ENCODE measurements around the gene NCBP1. TPM values are rescaled to one million over a fixed set of nuclear protein-coding genes. Genes with fewer than 3 reads are reported as not detected.
"Not testable (repeated sequence)": the region's sequence is repeated elsewhere in the genome, so short reads cannot be mapped to it uniquely, and the experiment has no call there.

Gene NCBP1
- total and polyA plus RNA-seq, 5 donors from 2014 or later, result 18.0 to 47.4 (median 23.9) TPM

DNA sequence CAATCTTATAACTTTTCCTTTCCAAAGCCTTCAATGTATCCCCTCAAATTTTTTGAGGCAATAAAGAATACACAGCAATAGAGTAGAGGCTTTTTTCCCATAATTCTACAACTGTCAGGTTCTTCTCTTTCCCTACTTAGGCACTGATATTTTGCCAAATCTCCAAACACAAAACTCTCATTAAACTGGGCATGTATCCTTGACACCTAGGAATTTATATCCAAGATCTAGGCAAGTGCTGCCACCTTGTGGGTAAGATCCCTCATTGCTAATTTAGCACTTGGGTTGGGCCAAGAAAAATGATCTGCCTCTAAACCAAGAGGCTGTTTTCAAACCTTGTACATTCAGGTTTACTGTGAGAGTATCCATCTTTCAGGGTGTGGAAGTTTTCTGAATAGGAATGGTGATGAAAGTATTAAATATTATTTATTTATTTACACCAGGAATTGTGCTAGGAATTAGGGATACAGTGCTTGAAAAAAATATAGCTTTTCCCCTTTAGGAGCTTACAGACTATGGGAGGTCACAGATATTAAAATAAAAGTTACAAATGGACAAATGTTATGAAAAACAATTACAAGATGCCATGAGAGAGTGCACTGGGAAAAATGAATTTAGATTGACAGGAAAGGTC lies 18.1 kb upstream of the NCBP1 start:
- peaks cover 8% of the 10 kb centered on the region for H3K36me3 ChIP-seq (ENCODE audit: control insufficient read depth, insufficient read depth, low read length)
- Mint-ChIP-seq H3K36me3 (peaks cover 37% of the 10 kb centered on the region), H3K4me1 (peaks cover 0 to 12% (median 7%) of the 10 kb centered on the region in 4 donors), H3K27ac (peak overlapping the region in 1 of 3 donors; percentile 9), H3K4me3 (no peak overlapping the region), H3K27me3 (no peaks in the 10 kb centered on the region), H3K9me3 (no peaks in the 10 kb centered on the region)
- ATAC-seq (ENCODE audit: low read depth in 2 of 2) (peak in 1 of 2 donors; percentile 57), DNase-seq (peak; percentile 49 to 74 (median 59))
- H3K4me3 ChIP-seq (ENCODE audit: low read depth, low read length), result no peak overlapping the region
- H3K27ac ChIP-seq (ENCODE audit: insufficient read depth, low read length, poor library complexity, severe bottlenecking), result no peak overlapping the region
- no peaks in the 10 kb centered on the region for H3K9me3 ChIP-seq (ENCODE audit: control insufficient read depth in 2 of 2, low read length in 2 of 2)
- no peaks in the 10 kb centered on the region for H3K4me1 ChIP-seq (ENCODE audit: control insufficient read depth, insufficient read depth, low read length, poor library complexity, severe bottlenecking)
- no peaks in the 10 kb centered on the region for H3K27me3 ChIP-seq (ENCODE audit: control insufficient read depth, insufficient read depth, low read length)

GRCh38 chr9:97617939-97618416 lies 15.6 kb upstream of the NCBP1 start:
- Histone ChIP-seq H3K27me3 (ENCODE audit: control insufficient read depth, insufficient read depth, low read length) (no peaks in the 10 kb centered on the region), H3K9me3 (ENCODE audit: control insufficient read depth in 2 of 2, low read length in 2 of 2) (no peaks in the 10 kb centered on the region), H3K36me3 (ENCODE audit: control insufficient read depth, insufficient read depth, low read length) (peaks cover 10% of the 10 kb centered on the region), H3K4me1 (ENCODE audit: control insufficient read depth, insufficient read depth, low read length, poor library complexity, severe bottlenecking) (no peaks in the 10 kb centered on the region), H3K27ac (ENCODE audit: insufficient read depth, low read length, poor library complexity, severe bottlenecking) (no peak overlapping the region), H3K4me3 (ENCODE audit: low read depth, low read length) (no peak overlapping the region)
- ATAC-seq (ENCODE audit: low read depth in 2 of 2) (no peak), DNase-seq (peak in 1 of 3 donors; percentile 23)
- Mint-ChIP-seq H3K27ac (no peak overlapping the region), H3K4me1 (peaks cover 0 to 12% (median 7%) of the 10 kb centered on the region in 4 donors), H3K27me3 (no peaks in the 10 kb centered on the region), H3K9me3 (no peaks in the 10 kb centered on the region), H3K4me3 (no peak overlapping the region), H3K36me3 (peaks cover 37% of the 10 kb centered on the region)

DNA sequence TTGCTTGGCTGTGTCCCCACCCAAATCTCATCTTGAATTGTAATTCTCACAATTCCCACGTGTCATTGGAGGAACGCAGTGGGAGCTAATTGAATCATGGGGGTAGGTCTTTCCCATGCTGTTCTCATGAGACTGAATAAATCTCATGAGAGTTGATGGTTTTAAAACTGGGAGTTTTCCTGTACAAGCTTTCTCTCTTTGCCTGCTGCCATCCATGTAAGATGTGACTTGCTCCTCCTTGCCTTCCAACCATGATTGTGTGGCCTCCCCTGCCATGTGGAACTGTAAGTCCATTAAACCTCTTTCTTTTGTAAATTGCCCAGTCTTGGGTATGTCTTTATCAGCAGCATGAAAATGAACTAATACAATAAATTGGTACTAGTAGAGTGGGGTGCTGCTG lies 13.6 kb upstream of the NCBP1 start:
- Mint-ChIP-seq H3K36me3 (peaks cover 52% of the 10 kb centered on the region), H3K27ac (peak overlapping the region; percentile 0 to 60 (median 36)), H3K4me1 (peaks cover 0 to 15% (median 10%) of the 10 kb centered on the region in 4 donors)
- H3K9me3 Mint-ChIP-seq; H3K4me3 Mint-ChIP-seq; ATAC-seq (ENCODE audit: low read depth in 2 of 2); DNase-seq; H3K4me1 ChIP-seq (ENCODE audit: control insufficient read depth, insufficient read depth, low read length, poor library complexity, severe bottlenecking); H3K4me3 ChIP-seq (ENCODE audit: low read depth, low read length); H3K27me3 ChIP-seq (ENCODE audit: control insufficient read depth, insufficient read depth, low read length); H3K27me3 Mint-ChIP-seq; H3K27ac ChIP-seq (ENCODE audit: insufficient read depth, low read length, poor library complexity, severe bottlenecking); H3K9me3 ChIP-seq (ENCODE audit: control insufficient read depth in 2 of 2, low read length in 2 of 2): not testable (repeated sequence)
- H3K36me3 ChIP-seq (ENCODE audit: control insufficient read depth, insufficient read depth, low read length), result peaks cover 18% of the 10 kb centered on the region

GRCh38 chr9:97622483-97622882 lies 11.1 kb upstream of the NCBP1 start:
- not testable (repeated sequence) for H3K27me3 Mint-ChIP-seq; H3K27ac Mint-ChIP-seq; H3K4me3 Mint-ChIP-seq; H3K4me3 ChIP-seq (ENCODE audit: low read depth, low read length); H3K4me1 ChIP-seq (ENCODE audit: control insufficient read depth, insufficient read depth, low read length, poor library complexity, severe bottlenecking); H3K4me1 Mint-ChIP-seq; H3K9me3 ChIP-seq (ENCODE audit: control insufficient read depth in 2 of 2, low read length in 2 of 2); H3K9me3 Mint-ChIP-seq; ATAC-seq (ENCODE audit: low read depth in 2 of 2); H3K27ac ChIP-seq (ENCODE audit: insufficient read depth, low read length, poor library complexity, severe bottlenecking); H3K27me3 ChIP-seq (ENCODE audit: control insufficient read depth, insufficient read depth, low read length); DNase-seq
- peaks cover 25% of the 10 kb centered on the region for H3K36me3 ChIP-seq (ENCODE audit: control insufficient read depth, insufficient read depth, low read length)
- peaks cover 49% of the 10 kb centered on the region for H3K36me3 Mint-ChIP-seq

GRCh38 chr9:97623946-97624345 lies 9.7 kb upstream of the NCBP1 start:
- DNase-seq (no peak), ATAC-seq (ENCODE audit: low read depth in 2 of 2) (no peak)
- no peak overlapping the region for H3K27ac Mint-ChIP-seq
- peaks cover 0 to 5% (median 4%) of the 10 kb centered on the region in 4 donors for H3K4me1 Mint-ChIP-seq
- H3K36me3 Mint-ChIP-seq, result peaks cover 40% of the 10 kb centered on the region
- no peak overlapping the region for H3K4me3 ChIP-seq (ENCODE audit: low read depth, low read length)
- peaks cover 25% of the 10 kb centered on the region for H3K36me3 ChIP-seq (ENCODE audit: control insufficient read depth, insufficient read depth, low read length)
- no peaks in the 10 kb centered on the region for H3K9me3 Mint-ChIP-seq
- H3K9me3 ChIP-seq (ENCODE audit: control insufficient read depth in 2 of 2, low read length in 2 of 2), result no peaks in the 10 kb centered on the region
- H3K4me3 Mint-ChIP-seq, result no peak overlapping the region
- no peak overlapping the region for H3K27ac ChIP-seq (ENCODE audit: insufficient read depth, low read length, poor library complexity, severe bottlenecking)
- H3K27me3 ChIP-seq (ENCODE audit: control insufficient read depth, insufficient read depth, low read length), result no peaks in the 10 kb centered on the region
- no peaks in the 10 kb centered on the region for H3K27me3 Mint-ChIP-seq
- no peaks in the 10 kb centered on the region for H3K4me1 ChIP-seq (ENCODE audit: control insufficient read depth, insufficient read depth, low read length, poor library complexity, severe bottlenecking)

DNA sequence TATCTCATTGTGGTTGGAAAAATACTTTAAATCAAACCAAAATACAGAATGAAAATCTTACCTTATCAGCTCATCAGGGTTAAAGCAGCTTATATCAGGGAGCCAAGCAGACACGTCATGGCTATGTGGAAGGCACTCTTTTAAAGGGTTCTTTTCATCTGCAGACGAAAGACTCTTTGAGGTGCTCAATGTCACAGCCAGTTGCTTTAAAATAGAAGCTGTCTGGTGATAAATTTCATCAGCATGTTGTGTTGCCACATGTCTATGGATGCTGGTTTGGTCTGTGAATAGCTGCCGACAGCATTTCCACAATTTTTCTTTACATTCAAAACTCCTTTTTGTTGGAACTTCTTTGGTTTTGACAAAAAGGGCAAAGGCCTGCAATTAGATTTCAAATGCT lies 8.0 kb upstream of the NCBP1 start:
- peaks cover 0 to 14% (median 14%) of the 10 kb centered on the region in 4 donors for H3K4me1 Mint-ChIP-seq
- no peak overlapping the region for H3K27ac Mint-ChIP-seq
- H3K9me3 ChIP-seq (ENCODE audit: control insufficient read depth in 2 of 2, low read length in 2 of 2), result no peaks in the 10 kb centered on the region
- no peak overlapping the region for H3K27ac ChIP-seq (ENCODE audit: insufficient read depth, low read length, poor library complexity, severe bottlenecking)
- no peaks in the 10 kb centered on the region for H3K27me3 ChIP-seq (ENCODE audit: control insufficient read depth, insufficient read depth, low read length)
- H3K27me3 Mint-ChIP-seq, result no peaks in the 10 kb centered on the region
- no peak for DNase-seq
- H3K4me1 ChIP-seq (ENCODE audit: control insufficient read depth, insufficient read depth, low read length, poor library complexity, severe bottlenecking), result no peaks in the 10 kb centered on the region
- ATAC-seq (ENCODE audit: low read depth in 2 of 2), result no peak
- H3K36me3 Mint-ChIP-seq, result peaks cover 35% of the 10 kb centered on the region
- H3K9me3 Mint-ChIP-seq, result no peaks in the 10 kb centered on the region
- no peak overlapping the region for H3K4me3 ChIP-seq (ENCODE audit: low read depth, low read length)
- H3K4me3 Mint-ChIP-seq, result no peak overlapping the region
- H3K36me3 ChIP-seq (ENCODE audit: control insufficient read depth, insufficient read depth, low read length), result peaks cover 24% of the 10 kb centered on the region

DNA sequence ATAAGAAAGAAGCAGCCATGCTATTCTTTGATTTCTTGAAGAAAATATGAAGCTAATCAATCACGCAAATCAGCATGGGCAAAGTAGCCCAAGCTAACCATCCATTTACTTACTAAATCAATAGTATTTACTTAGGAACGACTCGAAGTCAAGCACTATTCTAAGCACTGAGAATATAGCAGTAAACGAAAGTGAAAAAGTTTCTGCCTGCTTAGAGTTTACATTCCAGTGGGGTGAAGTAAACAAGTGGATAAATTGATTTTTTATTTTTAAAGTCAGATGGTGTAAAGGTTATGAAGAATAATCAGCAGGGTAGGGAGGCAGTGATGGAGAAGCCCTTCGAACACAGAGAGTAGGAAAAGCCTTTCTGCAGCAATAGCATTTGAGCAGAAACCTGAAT lies 6.0 kb upstream of the NCBP1 start:
- peaks cover 19% of the 10 kb centered on the region for H3K36me3 ChIP-seq (ENCODE audit: control insufficient read depth, insufficient read depth, low read length)
- no peaks in the 10 kb centered on the region for H3K9me3 Mint-ChIP-seq
- no peaks in the 10 kb centered on the region for H3K27me3 Mint-ChIP-seq
- no peak for DNase-seq
- no peak overlapping the region for H3K4me3 Mint-ChIP-seq
- H3K36me3 Mint-ChIP-seq, result peaks cover 23% of the 10 kb centered on the region
- H3K4me1 ChIP-seq (ENCODE audit: control insufficient read depth, insufficient read depth, low read length, poor library complexity, severe bottlenecking), result peaks cover 9% of the 10 kb centered on the region
- no peak for ATAC-seq (ENCODE audit: low read depth in 2 of 2)
- peaks cover 11 to 29% (median 14%) of the 10 kb centered on the region in 4 donors for H3K4me1 Mint-ChIP-seq
- H3K27ac ChIP-seq (ENCODE audit: insufficient read depth, low read length, poor library complexity, severe bottlenecking), result no peak overlapping the region
- no peak overlapping the region for H3K4me3 ChIP-seq (ENCODE audit: low read depth, low read length)
- no peaks in the 10 kb centered on the region for H3K27me3 ChIP-seq (ENCODE audit: control insufficient read depth, insufficient read depth, low read length)
- H3K27ac Mint-ChIP-seq, result no peak overlapping the region
- H3K9me3 ChIP-seq (ENCODE audit: control insufficient read depth in 2 of 2, low read length in 2 of 2), result no peaks in the 10 kb centered on the region

DNA sequence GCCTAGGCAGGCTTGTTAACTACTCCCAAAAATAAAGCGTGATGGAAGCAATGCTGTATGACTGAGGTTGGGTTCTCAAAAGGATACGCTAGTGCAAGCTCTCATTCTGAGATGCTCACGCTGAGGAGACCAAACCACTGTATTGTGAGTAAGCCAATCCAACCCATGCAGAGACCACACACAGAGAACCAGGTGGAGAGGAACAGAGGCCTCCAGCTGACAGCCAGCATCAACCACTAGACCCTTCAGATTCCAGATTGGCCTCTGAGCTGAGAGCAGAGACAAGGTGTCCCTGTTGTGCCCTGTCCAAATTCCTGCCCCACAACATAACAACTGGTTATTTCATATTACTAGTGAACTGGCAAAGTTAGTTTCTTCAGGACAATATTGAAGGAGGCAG lies 5.0 kb upstream of the NCBP1 start:
- Histone ChIP-seq H3K4me3 (ENCODE audit: low read depth, low read length) (no peak overlapping the region), H3K27me3 (ENCODE audit: control insufficient read depth, insufficient read depth, low read length) (no peaks in the 10 kb centered on the region), H3K27ac (ENCODE audit: insufficient read depth, low read length, poor library complexity, severe bottlenecking) (no peak overlapping the region), H3K36me3 (ENCODE audit: control insufficient read depth, insufficient read depth, low read length) (peaks cover 19% of the 10 kb centered on the region), H3K9me3 (ENCODE audit: control insufficient read depth in 2 of 2, low read length in 2 of 2) (no peaks in the 10 kb centered on the region), H3K4me1 (ENCODE audit: control insufficient read depth, insufficient read depth, low read length, poor library complexity, severe bottlenecking) (peaks cover 11% of the 10 kb centered on the region)
- Mint-ChIP-seq H3K36me3 (peaks cover 18% of the 10 kb centered on the region), H3K27me3 (peaks cover 5% of the 10 kb centered on the region), H3K4me1 (peaks cover 13 to 34% (median 19%) of the 10 kb centered on the region in 4 donors), H3K9me3 (no peaks in the 10 kb centered on the region), H3K4me3 (peak overlapping the region in 1 of 4 donors; percentile 70), H3K27ac (peak overlapping the region in 1 of 3 donors; percentile 15)
- DNase-seq, result no peak
- no peak for ATAC-seq (ENCODE audit: low read depth in 2 of 2)

All from CD4-positive, CD25-positive, alpha-beta regulatory T cell (primary cell).